Stimulated activated CD8-positive, alpha-beta memory T cell treated with anti-CD3 and anti-CD28 coated beads, Interleukin-12 subunit alpha, Interleukin-12 subunit beta, amount 100 ng/mL, for 24 hours (primary cell): Measurements from ENCODE around the gene MYO19.

Experiments
- DNase-seq: peaks from one replicate; pipeline ENCODE4 v3.0.0-alpha.2; 2020; ENCODE audit errors: extremely low read depth

The MYO19 gene, protein sequence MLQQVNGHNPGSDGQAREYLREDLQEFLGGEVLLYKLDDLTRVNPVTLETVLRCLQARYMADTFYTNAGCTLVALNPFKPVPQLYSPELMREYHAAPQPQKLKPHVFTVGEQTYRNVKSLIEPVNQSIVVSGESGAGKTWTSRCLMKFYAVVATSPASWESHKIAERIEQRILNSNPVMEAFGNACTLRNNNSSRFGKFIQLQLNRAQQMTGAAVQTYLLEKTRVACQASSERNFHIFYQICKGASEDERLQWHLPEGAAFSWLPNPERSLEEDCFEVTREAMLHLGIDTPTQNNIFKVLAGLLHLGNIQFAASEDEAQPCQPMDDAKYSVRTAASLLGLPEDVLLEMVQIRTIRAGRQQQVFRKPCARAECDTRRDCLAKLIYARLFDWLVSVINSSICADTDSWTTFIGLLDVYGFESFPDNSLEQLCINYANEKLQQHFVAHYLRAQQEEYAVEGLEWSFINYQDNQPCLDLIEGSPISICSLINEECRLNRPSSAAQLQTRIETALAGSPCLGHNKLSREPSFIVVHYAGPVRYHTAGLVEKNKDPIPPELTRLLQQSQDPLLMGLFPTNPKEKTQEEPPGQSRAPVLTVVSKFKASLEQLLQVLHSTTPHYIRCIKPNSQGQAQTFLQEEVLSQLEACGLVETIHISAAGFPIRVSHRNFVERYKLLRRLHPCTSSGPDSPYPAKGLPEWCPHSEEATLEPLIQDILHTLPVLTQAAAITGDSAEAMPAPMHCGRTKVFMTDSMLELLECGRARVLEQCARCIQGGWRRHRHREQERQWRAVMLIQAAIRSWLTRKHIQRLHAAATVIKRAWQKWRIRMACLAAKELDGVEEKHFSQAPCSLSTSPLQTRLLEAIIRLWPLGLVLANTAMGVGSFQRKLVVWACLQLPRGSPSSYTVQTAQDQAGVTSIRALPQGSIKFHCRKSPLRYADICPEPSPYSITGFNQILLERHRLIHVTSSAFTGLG

DNA sequence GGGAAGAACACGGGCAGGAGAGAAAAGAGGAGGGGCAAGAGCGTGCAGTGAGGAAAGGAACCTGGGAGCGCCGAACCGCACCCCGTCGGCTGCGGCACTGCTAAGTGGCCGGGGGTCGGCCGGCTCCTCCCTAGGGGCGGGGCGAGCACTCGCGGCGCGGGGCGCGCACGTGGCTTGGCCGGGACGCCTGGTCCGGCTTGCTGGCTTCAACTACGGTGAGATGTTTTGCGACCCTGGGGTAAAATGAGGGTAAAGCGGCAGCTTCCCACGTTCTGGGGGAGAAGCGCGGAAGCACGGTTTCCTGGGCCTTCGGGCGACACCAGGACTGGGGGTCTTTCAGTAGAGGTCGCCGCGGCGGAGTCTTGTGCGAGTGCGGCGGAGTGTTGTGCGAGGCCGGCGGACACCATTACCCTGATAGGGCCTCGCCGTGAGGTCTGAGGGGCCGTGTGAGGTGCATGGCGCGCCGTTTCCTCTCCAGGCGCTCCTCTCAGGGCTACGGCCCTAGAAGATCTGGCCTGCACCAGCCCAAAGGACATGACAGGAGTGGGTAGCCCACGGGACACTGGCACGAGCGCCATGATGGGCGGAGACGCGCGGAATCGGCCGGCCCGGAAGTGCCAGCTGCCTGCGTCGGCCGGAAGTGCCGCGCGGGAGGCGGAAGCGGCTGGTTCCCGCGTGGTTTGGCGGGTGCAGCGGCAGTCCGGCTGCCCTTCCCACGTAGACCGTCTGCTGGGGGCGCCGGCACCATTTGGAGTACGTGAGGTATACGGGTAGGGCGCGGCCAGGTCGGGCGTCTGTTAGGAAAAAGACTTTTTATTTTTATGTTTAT, at the start of gene MYO19, which contains the start of gene PIGW:
MYO19 (minus strand) TSS at position 29 of the 829 bp plus-strand sequence. CDS start 2,330 bp downstream, outside the sequence.
PIGW (plus strand) TSS at position 148 of the 829 bp plus-strand sequence. CDS start 2,115 bp downstream, outside the sequence.
- peak; percentile 73 for DNase-seq

DNA sequence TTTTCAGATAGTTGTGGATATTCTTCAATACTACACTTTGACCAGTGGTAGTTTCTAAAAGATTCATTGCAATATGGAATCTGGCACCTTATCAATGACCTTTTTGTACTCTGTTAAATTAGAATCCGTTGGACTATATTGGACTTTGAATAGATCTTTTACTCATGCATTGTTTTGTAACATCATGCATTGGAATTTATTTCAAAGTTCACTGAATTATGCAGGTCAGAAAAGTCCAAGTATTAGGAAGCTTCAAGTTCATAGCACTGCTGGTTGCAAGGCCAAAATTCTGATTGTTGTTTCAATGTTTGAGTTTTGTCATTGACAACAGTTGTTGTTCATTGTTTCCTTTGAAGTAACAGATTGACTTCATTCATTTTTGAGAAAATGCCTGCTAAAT, 49.1 kb upstream of the MYO19 start:
- DNase-seq, result no peak

DNA sequence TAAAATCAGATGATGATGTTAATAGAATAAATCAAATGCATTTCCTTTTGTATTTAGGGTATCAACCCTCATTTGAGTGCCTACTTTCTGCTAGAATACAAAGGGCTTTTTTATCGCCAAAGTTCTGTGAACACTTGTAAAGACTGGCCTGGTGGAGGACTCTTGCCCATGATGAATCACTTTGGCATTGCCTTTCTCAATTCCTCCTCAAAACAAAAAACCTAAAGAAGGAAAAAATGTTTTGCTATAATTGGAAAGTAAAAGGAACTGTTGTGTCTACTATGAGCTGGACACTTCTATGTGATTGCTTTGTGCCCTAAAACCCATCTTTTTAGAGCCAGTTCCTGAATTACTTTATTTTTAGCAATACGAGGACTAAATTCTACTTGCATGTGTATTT, 44.0 kb upstream of the MYO19 start:
- DNase-seq, result no peak

DNA sequence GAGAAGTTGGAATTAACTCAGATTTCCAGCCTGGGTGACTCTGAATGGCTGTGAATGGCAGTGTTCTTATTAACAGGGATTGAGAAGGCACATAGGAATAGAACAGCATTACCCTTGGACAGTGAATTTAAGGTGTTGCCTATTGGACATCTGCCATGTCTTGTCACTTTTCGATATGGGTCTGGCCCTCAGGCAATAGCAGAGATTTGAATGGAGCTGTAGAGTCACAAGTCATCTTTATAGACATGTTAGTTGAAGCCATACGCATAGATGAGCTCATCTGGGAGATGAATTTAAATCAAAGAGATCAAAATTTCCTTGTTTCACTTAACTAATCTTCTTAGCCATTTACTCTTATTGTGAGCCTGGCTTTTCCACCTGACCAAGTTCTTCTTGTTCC, 42.1 kb upstream of the MYO19 start:
- no peak for DNase-seq

DNA sequence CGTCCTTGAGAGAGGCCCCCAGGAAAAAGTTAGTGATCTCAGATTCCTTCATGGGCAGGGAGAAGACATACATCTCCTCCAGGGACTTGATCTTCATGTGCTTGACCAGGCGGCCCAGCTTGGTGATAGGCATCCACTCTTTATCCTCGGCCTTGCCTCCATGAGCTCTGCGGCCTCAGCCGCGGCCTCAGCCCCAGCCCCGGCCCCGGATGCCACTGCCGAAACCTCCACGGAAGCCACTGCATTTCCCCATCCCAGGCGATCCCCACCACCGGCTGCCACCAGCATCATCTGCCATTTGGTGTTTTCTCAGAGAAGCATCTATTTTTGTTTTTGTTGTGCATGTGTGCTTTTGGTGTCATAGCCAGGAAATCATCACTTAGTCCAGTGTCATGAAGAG, 40.4 kb upstream of the MYO19 start:
- DNase-seq, result no peak

DNA sequence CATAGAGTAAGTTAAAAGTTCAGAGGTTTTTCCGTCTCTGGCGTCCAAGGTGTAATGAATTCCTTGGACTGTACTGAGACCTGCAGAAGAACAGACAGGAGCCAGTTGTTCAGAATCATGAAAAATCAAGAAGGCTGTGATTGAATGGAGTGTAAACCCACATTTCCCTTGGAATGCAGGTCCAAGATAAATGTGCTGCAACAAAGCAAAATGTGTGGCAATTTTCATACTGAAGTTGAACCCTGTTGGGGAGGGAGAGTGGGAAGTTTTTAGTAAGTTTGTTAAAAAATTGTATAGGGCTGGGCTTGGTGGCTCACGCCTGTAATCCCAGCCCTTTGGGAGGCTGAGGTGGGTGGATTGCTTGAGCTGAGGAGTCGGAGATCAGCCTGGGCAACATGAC, 31.4 kb upstream of the MYO19 start:
- DNase-seq, result no peak

DNA sequence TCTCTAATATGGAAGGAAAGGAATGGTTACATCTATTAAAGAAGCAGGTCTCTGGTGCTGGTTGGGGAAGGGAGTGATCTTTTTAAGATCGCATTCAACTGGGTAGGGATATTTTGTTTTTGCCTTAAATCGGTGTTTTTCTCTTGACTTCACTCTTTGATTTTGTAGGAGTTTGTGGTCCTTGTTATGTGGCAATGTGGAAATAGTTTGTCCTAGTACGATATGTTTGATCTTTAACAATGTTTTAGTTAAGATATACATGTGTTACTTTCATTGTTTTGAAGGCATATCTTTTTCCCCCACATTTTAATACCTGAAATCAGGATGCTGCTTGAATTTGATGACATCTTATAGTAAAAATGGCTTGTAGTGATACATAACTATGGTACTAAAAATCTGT, 18.8 kb upstream of the MYO19 start:
- no peak for DNase-seq

DNA sequence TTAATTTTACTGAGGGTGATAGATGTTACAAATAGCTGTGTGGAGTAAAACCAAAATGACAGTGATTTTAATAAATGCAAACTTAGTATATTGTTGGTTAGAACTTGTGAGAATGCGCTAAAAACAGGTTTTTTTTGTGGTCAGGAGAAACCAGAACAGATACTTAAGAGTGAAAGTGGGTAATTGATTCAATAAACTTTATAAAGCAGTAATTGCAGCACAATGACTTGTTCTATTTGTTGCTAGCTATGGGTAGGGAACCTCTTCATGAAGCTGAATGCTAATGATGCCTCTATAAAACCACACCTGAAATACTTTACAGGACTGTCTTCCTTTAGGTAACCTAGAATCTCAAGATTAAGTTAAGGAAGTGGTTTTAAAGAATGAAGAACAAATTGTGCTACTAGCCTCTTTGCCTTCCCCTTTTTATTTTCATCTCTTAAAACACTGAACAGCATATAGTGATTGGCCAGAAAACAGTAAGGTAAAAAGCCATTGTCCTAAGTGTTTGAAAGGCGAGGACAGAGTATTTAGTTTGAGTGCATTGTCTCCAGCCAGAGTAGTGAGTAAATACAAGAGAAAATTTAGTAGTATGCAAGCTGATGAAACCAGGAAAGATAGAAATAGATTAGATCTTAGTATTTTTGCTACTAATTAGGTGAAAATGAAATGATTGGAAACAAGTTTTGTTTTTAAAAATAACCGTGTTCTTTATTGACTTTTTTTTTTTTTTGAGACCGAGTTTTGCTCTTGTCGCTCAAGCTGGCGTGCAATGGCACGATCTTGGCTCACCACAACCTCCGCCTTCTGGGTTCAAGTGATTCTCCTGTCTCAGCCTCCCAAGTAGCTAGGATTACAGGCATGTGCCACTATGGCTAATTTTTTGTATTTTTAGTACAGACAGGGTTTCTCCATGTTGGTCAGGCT, 16.1 kb upstream of the MYO19 start:
- DNase-seq, result no peak

DNA sequence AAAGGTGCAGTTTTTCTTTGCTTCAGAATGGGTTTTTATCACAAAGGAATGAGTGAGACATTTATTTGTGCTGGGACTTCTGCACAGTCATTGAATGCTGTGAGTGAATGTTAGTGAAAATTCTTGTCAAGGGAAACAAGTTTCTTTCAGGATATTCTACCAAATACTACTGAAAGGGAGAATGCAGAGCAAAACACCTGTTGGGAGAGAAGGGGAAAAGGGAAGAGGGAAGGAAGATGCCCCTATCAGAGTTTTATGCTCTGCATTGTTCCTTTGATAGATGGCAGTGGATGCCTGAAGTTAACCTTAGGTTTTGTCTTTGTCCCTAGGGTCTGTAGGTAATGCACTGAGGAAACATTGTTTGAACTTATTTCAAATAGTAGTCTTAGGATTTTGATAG, 13.1 kb upstream of the MYO19 start:
- no peak for DNase-seq

DNA sequence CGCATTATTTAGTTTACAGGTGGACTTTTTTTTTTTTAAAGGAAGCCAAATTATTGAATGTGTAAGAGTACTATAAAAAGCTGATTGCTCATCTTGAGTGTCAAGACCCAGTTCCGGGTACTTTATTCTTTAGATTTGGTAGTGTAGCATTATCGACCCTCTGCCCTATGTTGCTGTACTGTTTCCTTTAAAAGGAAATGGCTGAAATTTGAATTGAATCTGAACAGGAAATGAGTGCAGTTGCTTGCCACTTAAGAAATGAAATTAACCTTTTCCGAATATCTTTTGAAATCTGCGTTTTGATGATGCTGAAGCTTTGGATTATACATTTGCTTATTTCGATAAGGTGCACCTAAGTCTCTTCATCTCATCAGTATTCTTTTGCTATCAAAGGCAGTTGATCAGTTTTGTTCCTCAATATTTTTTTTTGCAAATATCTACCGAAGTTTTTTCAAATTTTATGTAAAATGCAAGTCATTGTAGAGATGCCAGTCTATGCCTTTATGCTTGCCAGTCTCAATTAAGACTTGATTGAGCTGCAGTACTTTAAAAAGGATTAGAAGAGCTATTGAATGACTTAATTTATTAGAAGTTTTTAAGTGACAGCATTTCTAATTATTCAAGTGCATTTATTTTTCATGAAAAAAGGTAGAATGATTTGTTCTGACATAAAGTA, 11.9 kb upstream of the MYO19 start:
- no peak for DNase-seq

DNA sequence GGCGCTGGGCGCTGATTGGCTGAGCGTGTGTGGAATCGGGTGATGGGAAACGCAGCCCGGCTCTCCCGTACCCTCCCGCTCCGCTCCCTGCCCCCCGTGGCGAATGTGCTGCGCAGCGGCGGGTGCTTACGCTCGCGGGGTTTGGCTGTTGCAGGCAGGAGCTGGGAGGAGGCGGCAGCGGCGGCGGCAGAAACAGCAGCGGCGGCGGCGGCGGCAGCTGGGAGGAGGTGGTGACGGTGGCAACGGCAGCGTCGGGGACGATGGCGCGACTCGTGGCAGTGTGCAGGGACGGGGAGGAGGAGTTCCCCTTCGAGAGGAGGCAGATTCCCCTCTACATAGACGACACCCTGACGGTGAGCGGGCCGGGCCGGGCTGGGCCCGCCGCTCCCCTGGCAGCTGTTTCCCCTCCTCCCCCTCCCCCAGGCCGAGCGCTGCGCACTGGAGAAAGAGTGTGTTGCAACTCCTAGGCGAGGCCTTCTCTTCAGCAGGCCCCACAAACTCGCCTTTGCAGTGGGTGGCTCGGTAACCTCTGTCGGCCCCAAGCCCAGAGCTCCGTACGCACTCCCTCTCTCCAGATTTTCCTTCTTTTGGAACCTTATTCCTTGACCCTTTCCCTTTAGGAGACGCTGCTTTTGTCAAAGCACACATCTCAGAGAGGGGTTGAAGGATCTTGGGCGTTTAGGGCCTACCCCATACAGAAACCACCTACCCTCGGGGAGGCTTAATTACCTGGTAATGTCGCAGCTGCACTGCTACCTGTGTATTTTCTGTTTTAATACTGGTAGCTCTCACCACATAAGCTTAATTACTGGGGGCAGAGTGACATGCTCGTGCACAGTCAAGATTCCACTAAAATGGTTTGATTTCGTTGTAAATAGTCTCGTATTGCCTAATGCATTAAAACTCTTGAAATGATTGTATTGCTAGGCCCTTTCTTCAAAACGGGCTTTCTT, 11.1 kb upstream of the MYO19 start:
- DNase-seq, result peak; percentile 86

DNA sequence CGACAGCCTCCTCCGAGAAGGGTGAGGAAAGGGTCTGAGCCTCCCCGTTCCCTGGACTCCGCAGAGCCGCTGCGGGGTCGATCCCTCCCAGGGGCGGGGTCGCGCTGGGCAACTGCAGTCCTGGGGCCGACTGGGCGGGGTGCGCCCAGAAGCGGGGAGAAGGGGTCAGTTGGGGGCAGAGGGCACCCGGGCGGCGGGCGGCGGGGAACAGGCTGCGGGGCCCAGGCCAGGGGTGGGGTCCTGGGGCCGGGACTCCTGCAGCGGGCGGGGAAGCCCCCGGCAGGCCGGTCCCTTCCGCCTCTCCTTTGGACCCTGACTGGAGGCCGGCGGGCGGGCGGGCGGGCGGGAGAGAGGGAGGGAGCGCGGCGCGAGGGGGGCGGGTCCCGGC, 10.4 kb upstream of the MYO19 start:
- DNase-seq, result no peak

DNA sequence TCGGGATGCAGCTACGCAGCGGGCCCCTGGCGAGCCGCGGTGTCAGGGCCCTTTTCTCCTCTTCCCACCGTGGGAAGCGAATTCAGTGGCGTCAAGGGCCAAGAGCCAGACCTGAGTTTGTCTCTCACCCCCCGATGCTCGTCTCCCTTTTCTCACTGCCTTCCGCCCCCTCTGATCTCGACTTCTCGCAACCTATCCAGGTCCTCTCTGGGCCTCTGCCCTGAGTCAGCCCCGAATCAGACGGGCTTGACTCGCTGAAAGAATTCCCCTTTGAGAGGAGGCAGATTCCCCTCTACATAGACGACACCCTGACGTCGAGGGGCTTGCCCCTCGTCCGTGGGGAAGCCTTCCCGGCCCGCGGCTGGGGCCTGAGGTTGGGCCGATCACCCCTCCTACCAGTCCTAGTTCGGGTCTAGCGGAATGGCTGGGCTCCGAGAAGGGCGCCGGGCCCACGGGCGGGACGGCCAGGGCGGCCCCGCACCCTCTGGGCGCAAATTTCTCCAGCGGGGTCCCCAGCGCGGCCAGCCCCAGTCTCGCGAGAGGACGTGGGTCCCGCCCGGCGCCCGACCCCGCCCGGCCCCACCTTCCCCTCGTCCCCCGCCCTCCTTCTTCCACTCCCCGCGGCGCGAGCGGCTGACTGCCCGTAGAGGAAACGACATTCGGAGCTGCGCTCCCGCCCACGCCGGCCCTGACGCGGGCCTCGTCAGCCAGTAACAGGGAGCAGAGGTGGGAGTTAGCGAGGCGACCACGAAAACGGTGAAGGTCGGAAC, 9.8 kb upstream of the MYO19 start, which contains the start of gene GGNBP2:
GGNBP2 (plus strand) TSS at position 613 of the 770 bp plus-strand sequence. CDS start 806 bp downstream, outside the sequence.
- DNase-seq, result peak; percentile 86

DNA sequence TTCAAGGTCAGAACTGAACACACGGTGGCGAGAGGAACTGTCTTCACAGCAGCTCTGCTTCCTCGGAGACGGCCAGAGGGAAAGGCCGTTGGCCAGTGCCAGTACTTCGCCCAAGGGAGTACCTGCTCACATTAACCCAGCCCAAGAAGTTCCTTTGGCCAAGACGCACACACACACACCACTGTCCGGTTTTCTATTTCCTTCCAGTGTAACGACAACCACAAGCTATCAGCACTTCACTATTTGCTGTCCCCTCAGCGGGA, 9.3 kb upstream of the MYO19 start:
- no peak for DNase-seq

DNA sequence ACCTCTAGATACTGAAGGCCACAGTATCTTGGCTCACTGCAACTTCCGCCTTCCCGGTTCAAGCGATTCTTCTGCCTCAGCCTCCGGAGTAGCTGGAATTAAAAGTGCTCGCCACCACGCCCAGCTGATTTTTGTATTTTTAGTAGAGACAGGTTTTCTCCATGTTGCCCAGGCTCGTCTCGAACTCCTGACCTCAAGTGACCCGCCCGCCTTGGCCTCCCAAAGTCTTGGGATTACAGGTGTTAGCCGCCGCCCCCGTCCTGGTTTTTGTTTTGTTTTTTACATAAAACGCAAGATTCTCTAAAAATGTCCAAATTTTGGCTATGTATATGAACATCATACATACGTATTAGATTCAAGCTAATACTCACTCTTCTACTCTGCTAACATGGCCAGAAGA, 8.1 kb upstream of the MYO19 start:
- DNase-seq, result no peak

DNA sequence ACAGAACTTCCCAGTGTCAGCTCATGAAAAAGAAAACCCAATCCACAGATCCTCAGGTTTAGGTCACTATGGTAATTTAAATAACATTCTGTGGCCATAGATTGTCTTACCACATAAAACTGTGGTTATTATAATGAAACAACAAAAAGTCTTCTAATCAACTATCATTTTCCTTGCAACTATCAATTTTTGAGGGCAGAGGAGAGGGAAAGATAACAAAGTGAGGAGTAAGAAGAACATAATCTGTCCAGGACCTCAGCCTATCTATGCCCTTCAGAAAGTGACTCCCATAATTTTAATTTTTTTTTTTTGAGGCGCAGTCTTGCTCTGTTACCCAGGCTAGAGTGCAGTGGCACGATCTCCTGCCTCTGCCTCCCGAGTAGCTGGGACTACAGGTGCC, 6.0 kb upstream of the MYO19 start:
- DNase-seq, result no peak

DNA sequence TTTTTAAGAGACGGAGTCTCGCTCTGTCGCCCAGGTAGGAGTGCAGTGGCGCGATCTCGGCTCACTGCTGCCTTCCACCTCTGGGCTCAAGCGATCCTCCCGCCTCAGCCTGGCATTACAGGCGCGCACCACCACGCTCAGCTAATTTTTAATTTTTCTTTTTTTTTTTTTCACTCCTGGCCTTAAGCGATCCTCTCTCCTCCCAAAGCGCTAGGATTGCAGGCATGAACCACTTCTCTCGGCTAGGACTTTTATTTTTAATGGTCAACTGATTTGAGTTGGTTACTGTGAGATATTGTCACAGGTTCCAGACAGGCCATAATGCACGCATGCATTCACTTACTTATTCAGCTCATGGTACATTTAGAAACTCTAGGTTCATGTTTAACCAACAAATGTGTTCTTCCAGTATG, 1.0 kb upstream of the MYO19 start:
- DNase-seq, result no peak
